GM23338 (cell line): ENCODE results near the gene KRT1. TPM values are rescaled to one million over a fixed set of nuclear protein-coding genes. Genes with fewer than 3 reads are reported as not detected.

Experiments
- ATAC-seq: fragments of 200-7000 bp; cut with Tn5 transposase; 3 replicates; pipeline ENCODE4 v1.9.1; 2020
- DNase-seq: peaks from one replicate; pipeline ENCODE4 v3.0.0-alpha.2; 2015; ENCODE audit warnings: low spot score
- H2AFZ ChIP-seq: fragments of 200-600 bp; sonication (generic); 2 replicates; pipeline ENCODE4 v1.8.0; 2016; ENCODE audit warnings: antibody characterized with exemption, mild to moderate bottlenecking, moderate library complexity
- H3F3A ChIP-seq: fragments of 200-600 bp; sonication (generic); replicated peaks from 2 replicates; pipeline ENCODE4 v1.8.0; 2017; ENCODE audit warnings: antibody characterized with exemption, mixed run types, low read depth
- H3K27ac ChIP-seq: fragments of 200-600 bp; sonication (generic); 2 replicates; pipeline ENCODE4 v1.6.1; 2016; ENCODE audit warnings: low read depth
- H3K27me3 ChIP-seq: fragments of 200-600 bp; sonication (generic); 2 replicates; pipeline ENCODE4 v1.8.0; 2016; ENCODE audit warnings: mild to moderate bottlenecking, mixed run types, moderate library complexity; ENCODE audit not compliant: insufficient read depth
- H3K36me3 ChIP-seq: fragments of 200-600 bp; sonication (generic); 2 replicates; pipeline ENCODE4 v1.8.0; 2016; ENCODE audit warnings: mild to moderate bottlenecking; ENCODE audit not compliant: insufficient read depth
- H3K4me1 ChIP-seq: fragments of 200-600 bp; sonication (generic); 2 replicates; pipeline ENCODE4 v1.8.0; 2016; ENCODE audit warnings: mild to moderate bottlenecking, moderate library complexity; ENCODE audit not compliant: insufficient read depth
- H3K4me2 ChIP-seq: fragments of 200-600 bp; sonication (generic); 2 replicates; pipeline ENCODE4 v1.7.1; 2017; ENCODE audit warnings: mixed run types
- H3K4me3 ChIP-seq: fragments of 200-600 bp; sonication (generic); 2 replicates; pipeline ENCODE4 v1.6.1; 2016; ENCODE audit warnings: mixed run types
- H3K79me2 ChIP-seq: fragments of 200-600 bp; sonication (generic); replicated peaks from 2 replicates; pipeline ENCODE4 v1.8.0; 2017; ENCODE audit warnings: mild to moderate bottlenecking; ENCODE audit not compliant: insufficient read depth
- H3K9me2 ChIP-seq: fragments of 200-600 bp; sonication (generic); 2 replicates; pipeline ENCODE4 v1.8.0; 2017; ENCODE audit not compliant: insufficient read depth
- H4K20me1 ChIP-seq: fragments of 200-600 bp; sonication (generic); replicated peaks from 2 replicates; pipeline ENCODE4 v1.8.0; 2017; ENCODE audit warnings: mild to moderate bottlenecking; ENCODE audit not compliant: insufficient read depth
- H3K27ac Mint-ChIP-seq: 2 replicates; pipeline ENCODE4 v1.8.0; 2020; ENCODE audit warnings: inconsistent platforms, mild to moderate bottlenecking, moderate library complexity, mixed read lengths
- H3K27me3 Mint-ChIP-seq: 3 replicates; pipeline ENCODE4 v1.8.0; 2022; ENCODE audit warnings: low read depth, mild to moderate bottlenecking, moderate library complexity, mixed read lengths, inconsistent platforms; ENCODE audit not compliant: insufficient read depth, poor library complexity
- H3K36me3 Mint-ChIP-seq: 3 replicates; pipeline ENCODE4 v1.8.0; 2021; ENCODE audit warnings: low read depth, mild to moderate bottlenecking, inconsistent platforms, moderate library complexity, mixed read lengths
- H3K4me1 Mint-ChIP-seq: 3 replicates; pipeline ENCODE4 v1.8.0; 2020; ENCODE audit warnings: mild to moderate bottlenecking, inconsistent platforms, mixed read lengths
- H3K4me3 Mint-ChIP-seq: 3 replicates; pipeline ENCODE4 v1.8.0; 2021; ENCODE audit warnings: moderate library complexity, mild to moderate bottlenecking, inconsistent platforms, mixed read lengths
- H3K9me3 Mint-ChIP-seq: 3 replicates; pipeline ENCODE4 v1.8.0; 2020; ENCODE audit warnings: moderate library complexity, mild to moderate bottlenecking, inconsistent platforms, mixed read lengths
- CREB1 ChIP-seq: fragments of 250-450 bp; sonication (Bioruptor Pico); IDR thresholded peaks from 2 replicates; pipeline ENCODE4 v1.5.0; 2020; ENCODE audit warnings: low read depth, mild to moderate bottlenecking, moderate library complexity
- CTCF ChIP-seq, 2 experiments: fragments of 200-600 bp in 1 of 2; sonication (generic) in 1 of 2; conservative IDR thresholded peaks; 2 replicates each; pipeline versions ENCODE4 v1.5.1 to v1.6.1; 2016 to 2017; ENCODE audit warnings: antibody characterized with exemption in 2 of 2, low read depth in 2 of 2, mild to moderate bottlenecking in 2 of 2, moderate library complexity in 1 of 2
- EZH2 ChIP-seq: fragments of 200-600 bp; sonication (generic); IDR thresholded peaks from one replicate; pipeline ENCODE4 v1.8.0; 2017; ENCODE audit warnings: antibody characterized with exemption, mild to moderate bottlenecking, low read depth; ENCODE audit not compliant: unreplicated experiment
- EZH2phosphoT487 ChIP-seq: fragments of 200-600 bp; sonication (generic); IDR thresholded peaks from one replicate; pipeline ENCODE4 v1.8.1; 2018; ENCODE audit warnings: antibody characterized with exemption; ENCODE audit not compliant: unreplicated experiment
- JUNB ChIP-seq: IDR thresholded peaks from one replicate; pipeline ENCODE4 v1.6.1; 2016; ENCODE audit warnings: antibody characterized with exemption; ENCODE audit not compliant: unreplicated experiment
- NANOG ChIP-seq: IDR thresholded peaks from 2 replicates; pipeline ENCODE4 v1.6.1; 2016; ENCODE audit warnings: antibody characterized with exemption, borderline replicate concordance
- POLR2AphosphoS5 ChIP-seq: IDR thresholded peaks from 2 replicates; pipeline ENCODE4 v1.6.1; 2016; ENCODE audit warnings: antibody characterized with exemption, low read depth
- STAT1 ChIP-seq: IDR thresholded peaks from one replicate; pipeline ENCODE4 v1.6.1; 2016; ENCODE audit warnings: antibody characterized with exemption; ENCODE audit not compliant: unreplicated experiment
- ZNF114 ChIP-seq: fragments of 250-450 bp; sonication (Bioruptor Pico); IDR thresholded peaks from 2 replicates; pipeline ENCODE4 v1.5.0; 2020; ENCODE audit warnings: mild to moderate bottlenecking, moderate library complexity
- ZNF331 ChIP-seq: fragments of 250-450 bp; sonication (Bioruptor Pico); IDR thresholded peaks from 2 replicates; pipeline ENCODE4 v1.5.0; 2020; ENCODE audit warnings: low read depth, mild to moderate bottlenecking, moderate library complexity
- ZNF462 ChIP-seq: fragments of 250-450 bp; sonication (Bioruptor Pico); IDR thresholded peaks from 2 replicates; pipeline ENCODE4 v1.5.0; 2020; ENCODE audit warnings: mild to moderate bottlenecking, moderate library complexity
- polyA plus RNA-seq: library from polyadenylated mRNA; unstranded; fragments of >200 nt; fragmentation: Nextera tagmentation; extraction: Ambion mirVana; gene quantifications from 2 replicates; pipeline ENCODE4 v1.2.1, GENCODE V29; 2016
- total RNA-seq: library from RNA; depleted of rRNA; stranded (reverse); fragments of >200 nt; shearing (Covaris generic); gene quantifications from 2 replicates; pipeline ENCODE4 v1.2.3, GENCODE V29; 2014

Gene KRT1
- total and polyA plus RNA-seq, 2 experiments from 2014 or later: not detected

- Mint-ChIP-seq H3K9me3 (no peaks in the 10 kb centered on the region), H3K4me1 (no peaks in the 10 kb centered on the region), H3K27me3 (no peaks in the 10 kb centered on the region), H3K27ac (no peak overlapping the region), H3K36me3 (no peaks in the 10 kb centered on the region), H3K4me3 (no peak overlapping the region)
- Histone ChIP-seq H4K20me1 (no peaks in the 10 kb centered on the region), H3K36me3 (no peaks in the 10 kb centered on the region), H3K4me2 (no peak overlapping the region), H3F3A (no peaks in the 10 kb centered on the region), H3K79me2 (no peaks in the 10 kb centered on the region), H3K27me3 (no peaks in the 10 kb centered on the region), H2AFZ (0 out of 2 replicates have a peak overlapping the region, but pooled peaks have one; percentile 24), H3K27ac (no peak overlapping the region), H3K4me1 (no peaks in the 10 kb centered on the region), H3K4me3 (no peak overlapping the region), H3K9me2 (no peaks in the 10 kb centered on the region)
- TF ChIP-seq CTCF (conservative IDR thresholded peaks at IDR 0.05; ENCODE audit: low read depth in 2 of 2): peak; percentile 57 to 76
- no peak for TF ChIP-seq ZNF462 (CRISPR knock-in tag)
- peak; percentile 47 for DNase-seq
- ATAC-seq: peak; percentile 84
These were observed 12.7 kb downstream of the KRT1 start for GRCh38 chr12:52667509-52667908.

DNA sequence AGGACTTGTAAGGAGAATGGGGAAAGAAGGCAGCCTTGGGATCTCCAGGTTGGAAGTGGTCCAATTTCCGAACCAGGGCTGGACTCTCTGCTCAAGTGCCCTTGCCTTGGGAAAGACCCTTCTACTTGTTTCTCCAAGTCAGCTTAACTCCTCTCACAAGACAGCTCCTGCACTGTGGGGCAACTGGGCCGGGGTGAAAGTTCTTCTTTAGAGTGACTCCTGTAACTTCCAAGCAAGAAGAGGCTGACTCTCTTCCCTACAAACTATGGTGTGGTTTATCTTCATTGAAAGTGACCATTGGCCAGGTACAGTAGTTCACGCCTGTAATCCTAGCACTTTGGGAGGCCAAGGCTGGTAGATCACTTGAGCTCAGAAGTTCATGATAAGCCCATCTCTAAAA lies 13.7 kb downstream of the KRT1 start:
- Mint-ChIP-seq H3K36me3 (no peaks in the 10 kb centered on the region), H3K27me3 (no peaks in the 10 kb centered on the region), H3K9me3 (no peaks in the 10 kb centered on the region), H3K4me1 (no peaks in the 10 kb centered on the region), H3K4me3 (no peak overlapping the region), H3K27ac (no peak overlapping the region)
- Histone ChIP-seq H3K4me3 (no peak overlapping the region), H2AFZ (no peak overlapping the region), H4K20me1 (no peaks in the 10 kb centered on the region), H3K79me2 (no peaks in the 10 kb centered on the region), H3K4me2 (no peak overlapping the region), H3K9me2 (no peaks in the 10 kb centered on the region), H3K36me3 (no peaks in the 10 kb centered on the region), H3K27ac (no peak overlapping the region), H3K27me3 (no peaks in the 10 kb centered on the region), H3K4me1 (no peaks in the 10 kb centered on the region), H3F3A (no peaks in the 10 kb centered on the region)
- no peak for DNase-seq
- no peak for ATAC-seq
- TF ChIP-seq CREB1 (CRISPR knock-in tag): no peak
- no peak for TF ChIP-seq EZH2phosphoT487
- no peak for TF ChIP-seq EZH2
- no peak for TF ChIP-seq STAT1
- TF ChIP-seq CTCF (conservative IDR thresholded peaks at IDR 0.05; ENCODE audit: low read depth in 2 of 2): no peak
- no peak for TF ChIP-seq NANOG
- TF ChIP-seq ZNF331: no peak
- no peak for TF ChIP-seq JUNB
- no peak for TF ChIP-seq ZNF114
- TF ChIP-seq POLR2AphosphoS5: no peak
